OCI-LY7 (cell line): ENCODE data around the gene TSPAN7.

Experiments used
- CTCF ChIP-seq: fragments of 200-600 bp; sonication (generic); conservative IDR thresholded peaks from 2 replicates; pipeline ENCODE4 v1.5.1; 2014; ENCODE audit warnings: mild to moderate bottlenecking, antibody characterized with exemption, low read length, moderate library complexity, mixed read lengths
- EZH2phosphoT487 ChIP-seq: fragments of 200-600 bp; sonication (generic); IDR thresholded peaks from 2 replicates; pipeline ENCODE4 v1.6.1; 2018; ENCODE audit warnings: low read depth, borderline replicate concordance, mild to moderate bottlenecking, mixed run types, antibody characterized with exemption, low read length, moderate library complexity, mixed read lengths

- TF ChIP-seq CTCF (no peak), EZH2phosphoT487 (no peak)
Measured at GRCh38 chrX:38679695-38680094, 118.4 kb downstream of the TSPAN7 start.
